HCT116 (cell line): ENCODE data around the gene MEG3.

Experiments
- CEBPB ChIP-seq: IDR thresholded peaks from 2 replicates; pipeline ENCODE4 v1.6.1; 2012; ENCODE audit warnings: low read depth
- EZH2 ChIP-seq: fragments of 200-600 bp; sonication (generic); IDR thresholded peaks from 2 replicates; pipeline ENCODE4 v1.6.1; 2017; ENCODE audit warnings: antibody characterized with exemption, mixed run types
- EZH2phosphoT487 ChIP-seq: fragments of 200-600 bp; IDR thresholded peaks from 2 replicates; pipeline ENCODE4 v1.6.1; 2018; ENCODE audit warnings: antibody characterized with exemption, borderline replicate concordance
- POLR2A ChIP-seq: IDR thresholded peaks from 2 replicates; pipeline ENCODE4 v1.7.0; 2011; ENCODE audit warnings: borderline replicate concordance; ENCODE audit not compliant: insufficient read depth, insufficient read length; ENCODE audit errors: extremely low read depth
- POLR2AphosphoS5 ChIP-seq: IDR thresholded peaks from 2 replicates; pipeline ENCODE4 v1.6.1; 2011; ENCODE audit warnings: mild to moderate bottlenecking, low read depth, low read length, moderate library complexity
- RAD21 ChIP-seq: IDR thresholded peaks from 2 replicates; pipeline ENCODE4 v1.6.1; 2012; ENCODE audit warnings: low read depth, mild to moderate bottlenecking
- SIN3A ChIP-seq: IDR thresholded peaks from 2 replicates; pipeline ENCODE4 v1.6.1; 2012; ENCODE audit warnings: low read depth
- SRF ChIP-seq: IDR thresholded peaks from 2 replicates; pipeline ENCODE4 v1.6.1; 2012; ENCODE audit warnings: low read depth
- TF ChIP-seq, protein P1 (sequence below), 3 experiments: fragments of 200-600 bp in 1 of 3; sonication (generic) in 1 of 3; IDR thresholded peaks in 2 of 3; conservative IDR thresholded peaks in 1 of 3; 2 replicates each; pipeline ENCODE4 v1.5.1; 2012 to 2017; ENCODE audit warnings: low read depth in 2 of 3, low read length in 2 of 3, antibody characterized with exemption in 1 of 3, borderline replicate concordance in 1 of 3, control low read depth in 1 of 3, mild to moderate bottlenecking in 1 of 3, mixed read lengths in 1 of 3, mixed run types in 1 of 3, moderate library complexity in 1 of 3; ENCODE audit not compliant: insufficient read depth in 1 of 3
- TF ChIP-seq, protein P2 (sequence below): IDR thresholded peaks from 2 replicates; pipeline ENCODE4 v1.6.1; 2012

DNA sequence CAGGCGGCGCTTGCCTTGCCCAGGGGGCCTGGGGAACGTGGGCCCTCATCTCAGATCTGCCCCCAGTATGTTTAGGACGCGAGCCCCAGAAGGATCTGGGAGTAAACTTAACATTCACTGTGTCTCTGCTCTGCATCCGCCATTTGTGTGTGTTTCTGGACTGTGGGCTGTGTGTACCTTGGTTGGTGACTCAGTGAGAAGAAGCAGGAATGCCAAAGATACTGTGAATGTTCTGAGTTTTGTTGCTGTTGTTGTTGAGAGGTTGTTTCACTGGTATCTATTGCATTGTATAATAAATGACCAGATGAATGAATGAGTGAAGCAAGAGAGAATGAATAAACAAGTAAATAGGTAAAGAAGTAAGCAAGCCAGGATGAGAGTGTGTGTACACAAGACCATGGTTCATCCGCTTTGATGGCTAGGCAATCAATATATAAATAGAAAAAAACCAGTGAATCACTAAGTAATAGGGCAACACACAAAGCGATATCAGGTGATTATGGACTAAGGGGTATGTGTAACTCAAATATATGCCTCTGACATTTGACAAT is 20.5 kb downstream of the MEG3 start:
- TF ChIP-seq, protein P1, sequence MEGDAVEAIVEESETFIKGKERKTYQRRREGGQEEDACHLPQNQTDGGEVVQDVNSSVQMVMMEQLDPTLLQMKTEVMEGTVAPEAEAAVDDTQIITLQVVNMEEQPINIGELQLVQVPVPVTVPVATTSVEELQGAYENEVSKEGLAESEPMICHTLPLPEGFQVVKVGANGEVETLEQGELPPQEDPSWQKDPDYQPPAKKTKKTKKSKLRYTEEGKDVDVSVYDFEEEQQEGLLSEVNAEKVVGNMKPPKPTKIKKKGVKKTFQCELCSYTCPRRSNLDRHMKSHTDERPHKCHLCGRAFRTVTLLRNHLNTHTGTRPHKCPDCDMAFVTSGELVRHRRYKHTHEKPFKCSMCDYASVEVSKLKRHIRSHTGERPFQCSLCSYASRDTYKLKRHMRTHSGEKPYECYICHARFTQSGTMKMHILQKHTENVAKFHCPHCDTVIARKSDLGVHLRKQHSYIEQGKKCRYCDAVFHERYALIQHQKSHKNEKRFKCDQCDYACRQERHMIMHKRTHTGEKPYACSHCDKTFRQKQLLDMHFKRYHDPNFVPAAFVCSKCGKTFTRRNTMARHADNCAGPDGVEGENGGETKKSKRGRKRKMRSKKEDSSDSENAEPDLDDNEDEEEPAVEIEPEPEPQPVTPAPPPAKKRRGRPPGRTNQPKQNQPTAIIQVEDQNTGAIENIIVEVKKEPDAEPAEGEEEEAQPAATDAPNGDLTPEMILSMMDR (IDR thresholded peaks at IDR 0.05 in 2 of 3, conservative IDR thresholded peaks at IDR 0.05 in 1 of 3; ENCODE audit: borderline replicate concordance in 1 of 3, insufficient read depth in 1 of 3, low read depth in 2 of 3, low read length in 2 of 3) = no peak
- no peak for TF ChIP-seq SRF
- TF ChIP-seq POLR2A = no peak
- TF ChIP-seq POLR2AphosphoS5 = no peak
- TF ChIP-seq EZH2phosphoT487 = no peak
- no peak for TF ChIP-seq RAD21
- TF ChIP-seq EZH2 = no peak
- TF ChIP-seq SIN3A = no peak
- TF ChIP-seq, protein P2, sequence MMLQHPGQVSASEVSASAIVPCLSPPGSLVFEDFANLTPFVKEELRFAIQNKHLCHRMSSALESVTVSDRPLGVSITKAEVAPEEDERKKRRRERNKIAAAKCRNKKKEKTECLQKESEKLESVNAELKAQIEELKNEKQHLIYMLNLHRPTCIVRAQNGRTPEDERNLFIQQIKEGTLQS = no peak
- TF ChIP-seq CEBPB = no peak
